GM19468 (cell line): Measurements from ENCODE around the gene CFB.
"Not testable (repeated sequence)": the region's sequence is repeated elsewhere in the genome, so short reads cannot be mapped to it uniquely, and the experiment has no call there.

Experiments
- ATAC-seq: cut with Tn5 transposase; IDR thresholded peaks from one replicate; pipeline ENCODE4 v1.9.1; 2021; ENCODE audit warnings: mild to moderate bottlenecking, moderate library complexity, moderate number of reproducible peaks; ENCODE audit not compliant: unreplicated experiment; ENCODE audit errors: extremely low read depth

CFB gene

DNA sequence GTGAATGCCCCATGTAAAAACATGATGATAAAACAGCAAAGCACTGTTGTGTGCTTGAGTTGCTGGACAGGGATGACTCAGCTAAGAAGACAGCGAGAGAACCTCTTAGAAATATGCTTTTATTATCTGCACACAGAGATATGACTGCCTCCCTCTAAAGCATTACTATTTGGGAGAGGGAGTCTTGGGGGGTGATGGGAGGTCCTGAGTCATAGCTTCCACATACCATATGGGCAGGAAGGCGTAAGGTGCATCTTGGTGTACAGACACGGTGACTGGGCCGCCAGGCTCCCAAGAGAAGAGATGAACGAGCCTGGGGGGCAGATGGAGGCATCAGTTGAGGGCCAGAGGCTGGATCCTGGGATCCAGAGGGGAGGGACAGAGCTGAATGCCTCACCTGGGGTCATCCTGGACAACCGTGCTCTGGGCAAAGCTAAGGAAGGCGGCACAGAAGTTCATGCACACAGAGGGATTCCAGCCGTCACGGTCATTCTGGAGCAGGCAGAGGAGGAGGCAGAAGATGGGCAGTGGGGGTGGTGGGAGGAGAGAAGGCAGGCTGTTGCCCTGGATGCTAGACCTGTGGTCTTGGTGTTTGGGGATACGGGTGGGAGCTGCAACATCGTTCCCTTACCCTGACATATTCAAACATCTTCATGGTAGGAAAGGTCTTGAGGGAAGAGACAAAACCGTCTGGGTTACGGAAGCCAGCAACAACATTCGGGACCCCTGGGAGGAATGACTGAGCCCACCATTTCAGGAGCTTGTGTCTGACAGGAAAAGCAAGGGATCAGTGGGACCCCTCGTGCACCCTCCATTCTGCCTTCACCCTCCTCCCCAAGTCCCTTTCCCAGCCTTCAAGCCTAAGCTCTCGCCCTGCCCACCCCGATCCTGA lies 24.1 kb downstream of the CFB start:
- no peak for ATAC-seq

DNA sequence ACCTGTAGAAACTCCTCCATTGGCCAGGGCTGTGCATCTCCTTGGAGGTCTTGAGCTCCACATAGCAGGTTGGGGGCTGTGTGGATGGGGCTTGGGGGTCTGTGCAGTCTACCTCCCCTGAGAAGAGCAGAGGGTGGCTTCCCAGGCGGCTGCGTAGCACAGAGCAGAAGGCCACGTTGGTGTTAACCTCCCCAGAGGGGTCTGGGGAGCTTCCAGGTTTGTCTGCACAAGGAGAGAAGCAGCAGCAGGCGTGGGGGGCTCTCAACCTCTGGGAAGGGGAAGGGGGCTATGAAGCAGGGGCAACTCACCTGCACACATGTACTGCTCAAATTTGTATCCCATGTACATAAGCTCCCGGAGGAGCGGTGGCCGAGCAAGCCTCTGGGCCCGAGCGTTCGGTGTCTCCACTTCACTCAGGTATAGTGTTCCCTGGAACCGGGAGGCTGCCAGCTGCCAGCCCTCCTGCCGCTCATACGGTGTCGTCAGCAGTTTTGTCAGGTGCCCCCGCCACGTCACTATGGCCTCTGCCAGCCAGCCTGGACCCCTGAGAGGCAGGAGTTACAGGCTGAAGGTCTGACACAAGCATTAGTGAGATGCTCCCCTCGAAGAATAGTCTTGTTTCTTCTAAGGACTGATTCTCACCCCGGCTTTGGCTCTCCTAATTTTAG lies 24.8 kb downstream of the CFB start:
- no peak for ATAC-seq

DNA sequence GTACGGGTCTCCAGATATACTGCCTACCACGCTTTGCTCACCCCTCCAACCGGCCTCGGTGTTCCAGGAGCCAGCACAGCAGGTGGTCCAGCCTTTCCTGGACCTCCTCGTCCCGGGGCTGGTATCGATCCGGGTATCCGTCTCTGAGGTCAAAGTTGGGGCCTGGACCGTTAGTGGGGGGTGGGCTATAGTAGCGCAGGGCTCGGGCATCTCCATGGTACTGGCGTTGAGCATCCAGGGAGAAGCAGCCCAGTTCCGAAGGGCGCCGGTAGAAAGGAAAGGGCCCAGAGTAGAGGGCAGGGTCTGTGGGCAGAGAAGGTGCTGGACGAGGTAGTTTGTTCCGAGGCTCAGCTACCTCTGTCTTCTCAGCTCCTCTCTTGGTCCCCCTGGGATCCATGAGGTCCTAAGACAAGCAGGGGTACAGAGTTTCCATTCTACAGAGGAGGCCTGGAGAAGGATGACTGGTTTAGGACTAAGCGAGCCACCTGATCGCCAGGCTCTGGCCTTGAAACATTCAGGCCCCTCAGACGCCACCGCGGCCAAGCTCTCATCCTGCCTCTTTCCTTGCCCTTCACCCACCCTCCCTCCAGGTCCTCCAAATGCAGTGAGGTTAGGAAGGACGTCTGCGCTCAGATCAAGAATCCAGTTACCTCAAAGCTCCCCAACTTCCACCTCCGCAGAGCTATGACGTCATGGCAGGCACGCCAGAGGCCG lies 25.5 kb downstream of the CFB start:
- no peak for ATAC-seq

DNA sequence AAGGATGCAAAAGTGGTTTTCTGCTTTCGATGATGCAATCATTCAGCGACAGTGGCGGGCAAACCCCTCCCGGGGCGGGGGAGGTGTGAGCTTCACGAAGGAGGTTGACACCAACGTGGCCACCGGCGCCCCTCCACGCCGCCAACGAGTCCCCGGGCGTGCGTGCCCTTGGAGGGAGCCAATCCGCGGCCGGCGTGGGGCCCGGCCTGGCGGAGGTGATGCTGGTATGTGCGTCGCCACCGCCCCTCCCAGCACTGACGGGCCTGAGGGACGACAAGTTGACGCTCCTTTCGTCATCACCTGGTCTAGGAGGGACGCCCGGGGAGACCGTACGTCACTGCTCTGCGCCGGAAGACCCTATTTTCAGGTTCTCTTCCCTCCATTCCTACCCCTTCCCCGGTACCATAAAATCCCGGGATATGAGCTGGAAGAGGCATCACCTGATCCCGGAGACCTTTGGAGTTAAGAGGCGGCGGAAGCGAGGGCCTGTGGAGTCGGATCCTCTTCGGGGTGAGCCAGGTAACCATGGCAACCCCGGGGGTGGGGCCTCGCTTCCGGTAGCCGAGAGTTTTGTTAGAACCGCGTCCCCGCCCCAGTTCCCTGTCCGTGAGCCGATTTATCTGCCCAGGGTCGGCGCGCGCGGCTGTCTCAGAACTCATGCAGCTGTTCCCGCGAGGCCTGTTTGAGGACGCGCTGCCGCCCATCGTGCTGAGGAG lies 26.3 kb downstream of the CFB start, which contains the start of gene DXO:
TSS of gene DXO (minus strand) at position 146 of the 716 bp plus-strand sequence. CDS start 463 bp downstream, outside the sequence.
- peak; percentile 72 for ATAC-seq

DNA sequence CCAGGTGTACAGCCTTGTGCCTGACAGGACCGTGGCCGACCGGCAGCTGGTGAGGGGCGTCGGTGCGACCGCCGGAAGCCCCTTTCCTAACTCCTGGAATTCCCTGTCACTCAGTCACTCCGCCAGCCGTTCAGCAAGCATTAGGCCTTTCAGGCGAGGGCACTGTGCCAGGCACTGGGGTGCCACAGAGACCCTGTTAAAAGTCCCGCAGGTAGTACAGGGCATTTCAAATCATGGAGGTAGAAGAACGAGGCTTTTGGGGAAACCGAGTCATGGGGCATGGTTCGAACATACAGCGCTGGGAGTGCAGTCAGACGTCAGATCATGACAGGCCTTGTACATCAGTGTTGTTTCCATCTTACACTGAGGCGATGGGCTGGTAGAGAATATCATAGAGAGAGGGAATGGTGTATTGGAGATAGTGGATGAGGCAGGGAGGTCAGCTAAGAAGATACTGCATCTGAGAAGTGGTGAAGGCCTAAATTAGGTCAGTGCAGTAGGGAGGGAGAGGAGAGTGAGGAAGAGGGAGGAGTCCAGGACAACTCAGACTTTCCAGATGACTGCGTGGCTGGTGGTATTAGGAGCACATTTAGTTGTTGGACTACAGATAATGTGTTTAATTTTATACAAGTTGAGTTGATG lies 26.9 kb downstream of the CFB start:
- ATAC-seq = no peak

DNA sequence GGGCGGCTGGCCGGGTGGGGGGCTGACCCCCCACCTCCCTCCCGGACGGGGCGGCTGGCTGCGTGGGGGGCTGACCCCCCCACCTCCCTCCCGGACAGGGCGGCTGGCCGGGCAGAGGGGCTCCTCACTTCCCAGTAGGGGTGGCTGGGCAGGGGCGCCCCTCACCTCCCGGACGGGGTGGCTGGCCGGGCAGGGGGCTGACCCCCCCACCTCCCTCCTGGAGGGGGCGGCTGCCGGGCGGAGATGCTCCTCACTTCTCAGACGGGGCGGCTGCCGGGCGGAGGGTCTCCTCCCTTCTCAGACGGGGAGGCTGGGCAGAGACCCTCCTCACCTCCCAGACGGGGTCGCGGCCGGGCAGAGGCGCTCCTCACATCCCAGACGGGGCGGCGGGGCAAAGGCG lies 30.2 kb downstream of the CFB start:
- not testable (repeated sequence) for ATAC-seq

DNA sequence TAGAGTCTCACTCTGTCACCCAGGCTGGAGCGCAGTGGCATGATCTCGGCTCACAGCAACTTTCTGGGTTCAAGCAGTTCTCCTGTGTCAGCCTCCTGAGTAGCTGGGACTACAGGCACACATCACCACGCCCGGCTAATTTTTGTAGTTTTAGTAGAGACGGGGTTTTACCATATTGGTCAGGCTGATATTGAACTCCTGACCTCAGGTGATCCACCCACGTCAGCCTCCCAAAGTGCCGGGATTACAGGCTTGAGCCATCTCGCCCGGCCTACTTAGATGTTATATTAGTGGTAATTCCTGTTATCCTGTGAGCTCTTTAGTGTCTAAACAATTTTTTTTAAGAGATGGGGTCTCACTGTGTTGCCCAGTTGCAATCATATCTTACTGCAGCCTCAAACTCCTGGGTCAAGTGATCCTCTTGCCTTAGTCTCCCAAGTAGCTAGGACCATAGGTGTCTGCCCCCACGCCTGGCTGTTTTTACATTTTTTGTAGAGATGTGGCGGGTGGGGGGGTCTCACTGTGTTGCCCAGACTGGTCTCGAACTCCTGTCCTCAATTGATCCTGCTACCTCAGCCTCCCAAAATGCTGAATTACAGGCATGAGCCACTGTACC lies 32.0 kb downstream of the CFB start:
- ATAC-seq = no peak

DNA sequence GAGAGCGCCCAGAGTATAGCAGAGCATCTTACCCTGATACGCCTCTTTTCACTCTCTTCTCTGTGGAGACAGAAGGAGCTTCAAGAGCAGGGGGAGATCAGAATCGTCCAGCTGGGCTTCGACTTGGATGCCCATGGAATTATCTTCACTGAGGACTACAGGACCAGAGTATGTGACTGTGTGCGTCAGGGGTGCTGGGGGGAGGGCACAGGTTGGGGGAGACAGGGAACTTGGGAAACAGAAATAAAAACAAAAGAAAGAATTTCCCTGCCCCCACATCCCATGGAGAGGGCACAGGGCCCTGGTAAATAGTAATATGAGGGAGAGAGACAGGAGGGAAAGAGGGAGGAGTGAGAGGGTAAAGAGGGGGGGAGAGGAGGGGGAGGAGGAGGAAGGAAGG lies 32.9 kb downstream of the CFB start:
- no peak for ATAC-seq

DNA sequence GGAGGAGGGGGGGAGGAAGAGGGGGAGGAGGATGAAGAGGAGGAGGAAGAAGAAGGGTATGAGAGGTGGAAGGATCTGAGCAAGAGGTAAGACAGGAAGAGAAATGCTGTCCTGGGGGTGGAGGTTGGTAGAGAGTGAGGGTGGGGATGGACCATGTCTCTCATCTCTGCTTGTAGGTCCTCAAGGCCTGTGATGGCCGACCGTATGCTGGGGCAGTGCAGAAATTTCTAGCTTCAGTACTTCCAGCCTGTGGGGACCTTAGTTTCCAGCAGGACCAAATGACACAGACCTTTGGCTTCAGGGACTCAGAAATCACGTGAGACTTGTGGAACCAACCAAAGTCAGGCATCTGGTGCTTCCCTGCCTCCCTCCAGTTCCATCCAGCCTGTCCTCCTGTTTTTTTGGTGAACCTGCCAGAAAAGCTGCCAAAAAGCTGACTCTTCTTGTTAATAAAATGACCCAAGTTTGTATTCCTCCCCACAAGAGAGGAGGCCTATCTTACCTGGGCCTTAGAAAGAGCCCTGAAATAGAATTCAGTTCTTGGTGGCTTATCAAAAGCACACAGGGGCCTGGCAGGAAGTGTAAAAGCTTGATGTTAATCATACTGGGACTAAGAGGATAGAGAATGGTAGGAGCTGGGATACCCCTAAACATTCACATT lies 33.5 kb downstream of the CFB start:
- no peak for ATAC-seq

DNA sequence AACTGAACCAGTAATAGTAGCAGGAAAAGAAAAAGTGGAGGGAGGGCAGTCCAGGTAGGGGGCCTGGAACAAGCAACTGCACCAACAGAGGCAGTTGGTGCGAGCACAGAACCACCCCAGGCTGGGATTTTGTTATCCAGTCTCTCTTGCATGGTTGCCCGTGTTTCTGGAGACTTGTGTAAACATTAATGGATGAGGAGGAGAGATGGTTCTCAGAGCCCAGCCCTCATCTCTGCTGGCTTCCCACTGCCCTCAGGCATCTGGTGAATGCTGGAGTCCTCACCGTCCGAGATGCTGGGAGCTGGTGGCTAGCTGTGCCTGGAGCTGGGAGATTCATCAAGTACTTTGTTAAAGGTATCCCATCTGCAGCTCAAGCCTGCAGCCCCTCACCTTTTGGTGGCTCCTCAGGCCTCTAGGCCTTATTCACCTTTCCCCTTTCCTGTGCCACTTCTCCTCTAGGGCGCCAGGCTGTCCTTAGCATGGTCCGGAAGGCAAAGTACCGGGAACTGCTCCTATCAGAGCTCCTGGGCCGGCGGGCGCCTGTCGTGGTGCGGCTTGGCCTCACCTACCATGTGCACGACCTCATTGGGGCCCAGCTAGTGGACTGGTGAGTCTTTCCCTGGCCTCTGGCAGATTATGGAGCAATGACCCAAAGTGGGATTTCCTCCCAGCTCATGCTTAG lies 34.4 kb downstream of the CFB start:
- ATAC-seq = not testable (repeated sequence)

DNA sequence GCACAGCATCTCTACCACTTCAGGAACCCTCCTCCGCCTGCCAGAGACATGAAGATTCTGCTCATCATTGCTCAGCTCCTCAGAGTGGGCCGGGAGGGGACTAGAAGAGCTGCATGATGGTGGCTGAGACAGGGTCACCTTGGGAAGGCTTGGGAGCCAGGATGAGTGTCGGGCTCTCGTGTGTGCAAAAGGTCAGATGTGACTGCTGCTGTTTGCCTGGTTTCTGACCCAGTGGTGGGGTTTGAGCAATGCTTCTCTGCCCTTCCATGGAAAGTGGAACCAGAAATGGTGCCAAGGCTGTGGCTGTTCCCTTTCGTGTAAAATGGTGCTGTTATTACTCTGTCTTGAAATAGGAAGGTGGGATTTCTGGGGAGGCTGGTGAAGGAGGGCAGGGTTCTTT lies 35.1 kb downstream of the CFB start:
- ATAC-seq = not testable (repeated sequence)

DNA sequence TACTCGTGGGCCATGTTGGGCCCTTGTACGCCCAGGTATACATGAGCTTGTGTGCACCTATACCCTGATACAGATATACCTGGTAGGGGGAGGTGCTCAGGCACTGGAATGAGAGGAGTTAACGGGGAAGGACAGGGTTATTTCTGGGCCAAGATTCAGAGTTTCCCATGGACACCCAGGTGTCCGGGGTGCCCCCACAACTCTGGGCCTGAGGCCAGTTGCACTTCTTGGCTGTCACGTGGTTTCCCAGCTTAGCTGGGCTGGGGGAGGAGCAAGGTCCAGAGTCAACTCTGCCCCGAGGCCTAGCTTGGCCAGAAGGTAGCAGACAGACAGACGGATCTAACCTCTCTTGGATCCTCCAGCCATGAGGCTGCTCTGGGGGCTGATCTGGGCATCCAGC lies 35.8 kb downstream of the CFB start, which contains the start of gene C4A:
TSS of gene C4A (plus strand) at position 314 of the 400 bp plus-strand sequence. CDS start at position 365, 51 bp downstream.
- ATAC-seq = not testable (repeated sequence)

DNA sequence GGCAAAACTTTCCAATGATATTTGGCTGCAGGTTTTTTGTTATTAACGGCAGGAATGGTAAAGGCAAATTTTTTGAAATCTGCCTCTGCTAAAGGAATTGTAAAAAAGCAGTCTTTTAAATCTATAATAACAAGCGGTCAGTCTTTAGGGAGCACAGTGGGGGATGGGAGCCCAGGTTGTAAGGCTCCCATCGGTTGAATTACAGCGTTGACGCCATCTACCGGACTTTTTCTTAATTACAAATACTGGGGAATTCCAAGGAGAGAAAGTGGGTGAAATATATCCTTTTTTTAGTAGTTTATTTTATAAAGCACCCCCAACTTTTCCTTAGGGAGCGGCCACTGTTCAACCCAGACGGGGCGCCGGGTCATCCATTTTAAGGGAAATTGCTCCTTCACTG lies 43.5 kb downstream of the CFB start:
- ATAC-seq = not testable (repeated sequence)

DNA sequence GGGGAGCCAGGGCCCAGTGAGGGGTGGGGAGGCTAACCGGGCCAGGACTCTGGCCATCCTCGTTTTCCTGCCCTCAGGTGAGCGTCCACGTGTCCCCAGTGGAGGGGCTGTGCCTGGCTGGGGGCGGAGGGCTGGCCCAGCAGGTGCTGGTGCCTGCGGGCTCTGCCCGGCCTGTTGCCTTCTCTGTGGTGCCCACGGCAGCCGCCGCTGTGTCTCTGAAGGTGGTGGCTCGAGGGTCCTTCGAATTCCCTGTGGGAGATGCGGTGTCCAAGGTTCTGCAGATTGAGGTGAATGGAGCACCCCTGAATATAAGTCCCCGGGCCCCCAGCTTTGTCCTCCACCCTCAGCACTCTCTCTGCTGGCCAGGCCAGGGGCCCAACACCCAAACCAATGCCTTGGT lies 48.5 kb downstream of the CFB start:
- not testable (repeated sequence) for ATAC-seq

DNA sequence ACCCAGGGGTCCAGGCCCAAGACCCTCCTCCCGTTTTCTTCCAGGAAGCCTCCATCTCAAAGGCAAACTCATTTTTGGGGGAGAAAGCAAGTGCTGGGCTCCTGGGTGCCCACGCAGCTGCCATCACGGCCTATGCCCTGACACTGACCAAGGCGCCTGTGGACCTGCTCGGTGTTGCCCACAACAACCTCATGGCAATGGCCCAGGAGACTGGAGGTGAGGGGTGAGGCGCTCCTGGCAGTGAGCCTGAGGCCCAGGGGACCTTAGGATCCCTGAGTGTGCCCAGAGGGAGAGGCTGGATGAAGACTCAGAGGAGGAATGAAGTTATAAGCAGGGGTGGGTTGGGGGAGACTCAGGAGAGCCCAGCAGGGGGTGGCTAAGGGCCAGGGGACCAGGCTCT lies 50.5 kb downstream of the CFB start:
- ATAC-seq = not testable (repeated sequence)
